Measurements from ENCODE around the gene TRIM44.
"Not testable (repeated sequence)": the region's sequence is repeated elsewhere in the genome, so short reads cannot be mapped to it uniquely, and the experiment has no call there.

TRIM44 gene

GRCh38 chr11:35750315-35750714, 87.7 kb downstream of the TRIM44 start:
- no peak for DNase-seq (ENCODE audit: low spot score)
- no peak for FAIRE-seq

- FAIRE-seq (no peak), DNase-seq (ENCODE audit: low spot score) (no peak)
These were observed 88.5 kb downstream of the TRIM44 start for GRCh38 chr11:35750981-35751663.

DNA sequence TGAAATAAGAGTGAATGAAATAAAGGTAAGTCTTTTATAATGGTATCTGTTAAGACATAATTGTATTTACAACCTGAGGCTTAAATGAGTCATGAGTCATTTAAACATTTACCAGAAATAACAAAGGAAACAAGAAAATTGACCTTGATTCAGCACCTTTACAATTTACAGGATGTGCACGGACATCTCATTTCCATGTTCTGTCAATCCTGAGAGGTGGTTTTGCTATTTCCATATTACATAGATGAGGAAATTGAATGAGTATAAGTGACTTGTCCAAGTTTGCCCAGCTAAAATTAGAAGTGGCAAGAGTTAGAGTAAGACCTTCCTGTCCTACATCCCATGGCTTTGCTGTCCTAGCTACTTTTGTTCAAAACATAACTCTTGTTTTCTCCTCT, 89.1 kb downstream of the TRIM44 start:
- FAIRE-seq (no peak), DNase-seq (ENCODE audit: low spot score) (no peak)

- FAIRE-seq: no peak
- DNase-seq (ENCODE audit: low spot score): no peak
These were observed 89.5 kb downstream of the TRIM44 start for GRCh38 chr11:35752115-35752514.

DNA sequence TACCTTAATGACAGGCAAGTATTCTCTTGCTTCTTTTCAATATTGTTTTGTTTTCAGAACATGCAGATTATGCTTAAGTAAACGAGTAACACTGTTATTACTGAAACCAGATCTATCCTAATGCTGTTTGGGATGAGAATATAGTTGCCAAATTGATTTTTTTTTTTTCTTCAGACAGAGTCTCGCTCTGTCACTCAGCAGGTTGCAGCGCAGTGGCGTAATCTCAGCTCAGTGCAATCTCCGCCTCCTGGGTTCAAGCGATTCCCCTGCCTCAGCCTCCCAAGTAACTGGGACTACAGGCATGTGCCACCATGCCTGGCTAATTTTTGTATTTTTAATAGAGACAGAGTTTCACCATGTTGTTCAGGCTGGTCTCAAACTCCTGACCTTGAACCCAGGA, 91.0 kb downstream of the TRIM44 start:
- not testable (repeated sequence) for DNase-seq (ENCODE audit: low spot score); FAIRE-seq

GRCh38 chr11:35759951-35760350, 97.4 kb downstream of the TRIM44 start:
- not testable (repeated sequence) for FAIRE-seq; DNase-seq (ENCODE audit: low spot score)

DNA sequence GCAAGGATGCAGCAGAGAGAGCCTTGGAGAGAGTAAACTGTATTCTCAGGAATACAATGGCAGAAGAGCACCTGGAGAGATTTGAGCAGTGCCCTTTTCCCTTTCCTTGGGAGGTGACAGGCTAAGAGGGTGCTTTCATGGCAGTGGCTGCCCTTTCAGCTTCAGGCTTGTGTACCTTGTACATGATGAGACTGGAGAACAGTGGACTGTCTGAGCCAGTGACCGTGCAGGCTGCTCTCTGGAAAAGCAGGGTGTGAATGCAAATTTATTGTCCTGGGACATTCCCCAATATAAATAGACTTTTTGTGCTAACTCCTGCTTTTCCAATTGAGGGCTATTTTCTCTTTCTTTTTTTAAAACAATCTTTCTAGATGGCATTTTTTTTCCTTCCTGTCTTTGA, 99.3 kb downstream of the TRIM44 start:
- no peak for DNase-seq (ENCODE audit: low spot score)
- FAIRE-seq: no peak

- FAIRE-seq: no peak
These were observed 100.7 kb downstream of the TRIM44 start for GRCh38 chr11:35763301-35763700.

GRCh38 chr11:35763765-35764164, 101.2 kb downstream of the TRIM44 start:
- DNase-seq (ENCODE audit: low spot score) (no peak), FAIRE-seq (no peak)

More at GRCh38 chr11:35763301-35763700, 100.7 kb downstream of the TRIM44 start:
- DNase-seq (ENCODE audit: low spot score): no peak

GRCh38 chr11:35764417-35764816, 101.8 kb downstream of the TRIM44 start:
- DNase-seq (ENCODE audit: low spot score): no peak
- no peak for FAIRE-seq

DNA sequence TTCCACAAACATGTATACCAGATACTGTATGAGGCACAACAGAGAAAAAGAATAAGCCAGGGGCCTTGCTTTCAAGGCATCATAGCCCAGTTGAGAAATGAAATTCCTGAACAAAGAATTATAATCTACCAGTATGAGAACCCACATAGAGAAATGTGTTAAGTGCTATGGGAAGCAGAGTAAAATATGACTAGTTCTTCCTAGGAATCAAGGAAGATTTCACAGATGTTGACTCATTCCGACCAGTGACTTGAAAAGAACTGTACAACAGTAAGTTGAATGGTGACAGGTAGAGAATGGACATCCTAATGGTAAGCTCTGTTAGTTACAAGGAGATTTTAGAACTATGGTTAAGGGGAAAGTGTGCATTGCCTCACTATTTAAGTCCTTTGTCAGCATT, 102.6 kb downstream of the TRIM44 start:
- FAIRE-seq: no peak
- DNase-seq (ENCODE audit: low spot score): no peak

DNA sequence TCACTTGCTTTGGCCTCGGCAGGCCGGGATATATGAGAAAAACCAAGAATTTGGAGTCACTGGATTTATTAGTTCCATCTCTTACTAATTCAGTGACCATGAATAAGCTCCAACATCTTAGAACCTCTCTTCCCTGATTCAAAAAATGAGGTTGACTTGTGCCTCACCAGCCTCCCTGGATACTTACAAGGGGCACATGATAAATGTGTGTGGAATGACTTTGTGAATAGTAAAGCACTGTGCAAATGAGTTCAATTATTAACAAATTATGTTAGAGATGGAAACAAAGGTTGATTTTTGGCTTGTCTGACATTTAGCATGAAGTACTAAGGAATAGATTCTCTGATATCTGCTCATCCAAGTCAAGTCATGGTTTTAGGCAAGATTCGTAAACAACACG, 104.1 kb downstream of the TRIM44 start:
- FAIRE-seq: no peak

DNA sequence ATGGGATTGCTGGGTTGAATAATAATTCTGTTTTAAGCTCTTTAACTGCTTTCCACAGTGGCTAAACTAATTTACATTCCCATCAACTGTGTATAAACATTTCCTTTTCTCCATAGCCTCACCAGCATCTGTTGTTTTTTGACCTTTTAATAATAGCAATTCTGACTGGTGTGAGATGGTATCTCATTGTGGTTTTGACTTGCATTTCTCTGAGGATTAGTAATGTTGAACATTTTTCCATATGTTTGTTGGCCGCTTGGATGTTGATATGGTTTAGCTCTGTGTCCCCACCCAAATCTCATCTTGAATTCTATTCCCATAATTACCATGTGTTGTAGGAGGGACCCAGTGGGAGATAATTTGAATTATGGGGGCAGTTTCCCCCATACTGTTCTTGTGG, 107.8 kb downstream of the TRIM44 start:
- not testable (repeated sequence) for FAIRE-seq; DNase-seq (ENCODE audit: low spot score)

More for the DNA sequence above, 104.1 kb downstream of the TRIM44 start:
- DNase-seq (ENCODE audit: low spot score): no peak

DNA sequence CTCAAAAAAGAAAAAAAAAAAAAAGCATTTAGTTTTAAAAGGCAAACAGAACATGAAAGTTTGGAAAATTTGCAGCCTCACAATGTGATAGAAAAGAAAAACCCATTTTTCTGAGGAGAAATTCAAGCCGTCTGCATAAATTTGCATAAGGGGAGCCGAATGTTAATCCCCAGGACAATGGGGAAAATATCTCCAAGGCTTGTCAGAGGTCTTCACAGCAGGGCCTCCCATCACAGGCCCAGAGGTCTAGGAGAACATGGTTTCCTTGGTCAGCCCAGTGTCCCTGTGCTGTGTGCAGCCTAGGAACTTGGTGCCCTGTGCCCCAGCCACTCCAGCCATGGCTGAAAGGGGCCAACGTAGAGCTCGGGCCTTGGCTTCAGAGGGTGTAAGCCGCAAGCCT, 109.1 kb downstream of the TRIM44 start:
- no peak for DNase-seq (ENCODE audit: low spot score)
- no peak for FAIRE-seq

DNA sequence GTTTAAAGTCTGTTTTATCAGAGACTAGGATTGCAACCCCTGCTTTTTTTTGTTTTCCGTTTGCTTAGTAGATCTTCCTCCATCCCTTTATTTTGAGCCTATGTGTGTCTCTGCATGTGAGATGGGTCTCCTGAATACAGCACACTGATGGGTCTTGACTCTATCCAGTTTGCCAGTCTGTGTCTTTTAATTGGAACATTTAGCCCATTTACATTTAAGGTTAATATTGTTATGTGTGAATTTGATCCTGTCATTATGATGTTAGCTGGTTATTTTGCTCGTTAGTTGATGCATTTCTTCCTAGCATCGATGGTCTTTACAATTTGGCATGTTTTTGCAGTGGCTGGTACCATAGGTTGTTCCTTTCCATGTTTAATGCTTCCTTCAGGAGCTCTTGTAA, 114.7 kb downstream of the TRIM44 start:
- DNase-seq (ENCODE audit: low spot score); FAIRE-seq: not testable (repeated sequence)

- DNase-seq (ENCODE audit: low spot score): not testable (repeated sequence)
These were observed 116.4 kb downstream of the TRIM44 start for GRCh38 chr11:35778943-35779342.

GRCh38 chr11:35779409-35779808, 116.8 kb downstream of the TRIM44 start:
- FAIRE-seq (no peak), DNase-seq (ENCODE audit: low spot score) (no peak)

More at GRCh38 chr11:35778943-35779342, 116.4 kb downstream of the TRIM44 start:
- not testable (repeated sequence) for FAIRE-seq

DNA sequence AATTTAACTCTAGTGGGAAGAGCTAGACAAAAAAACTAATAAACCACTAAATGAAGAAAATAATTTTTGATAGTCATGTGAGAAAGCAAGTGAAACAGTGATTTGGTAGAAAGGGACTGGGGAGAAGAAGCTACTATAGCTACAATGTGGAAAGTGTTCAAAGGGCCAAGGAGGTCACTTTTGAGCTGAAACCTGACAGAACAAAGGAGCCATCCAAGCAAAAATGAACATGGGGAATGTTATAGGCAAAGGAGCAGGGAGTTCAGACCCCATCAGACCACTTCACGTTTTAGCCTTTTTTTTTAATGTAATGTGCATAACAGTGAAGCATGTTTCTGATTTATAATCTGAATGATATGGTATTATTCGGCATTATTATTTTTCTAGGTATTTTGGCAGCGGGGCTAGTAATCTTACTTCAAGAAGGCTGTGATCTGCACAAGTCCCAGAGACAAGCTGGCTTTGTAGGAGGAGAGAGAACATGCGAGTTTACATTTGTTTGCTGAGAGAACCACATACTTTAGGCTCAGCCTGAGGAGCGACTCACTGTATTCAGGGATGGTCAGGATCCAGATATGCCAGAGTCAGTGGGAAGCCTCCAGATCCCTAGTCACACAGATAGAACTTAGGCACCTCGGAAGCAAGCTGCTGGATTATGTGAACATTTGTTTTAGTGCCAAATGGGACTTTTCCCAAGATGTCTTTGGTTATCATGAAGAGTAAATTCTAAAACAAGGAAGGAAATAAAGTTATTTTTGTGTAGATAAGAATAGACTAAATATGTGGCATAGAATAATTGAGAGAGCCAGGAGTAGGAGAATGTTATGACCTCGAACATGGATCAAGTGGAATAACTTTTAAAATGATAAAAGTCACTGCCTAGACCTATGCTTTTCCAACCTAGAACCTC, 118.6 kb downstream of the TRIM44 start:
- FAIRE-seq: no peak
- DNase-seq (ENCODE audit: low spot score): no peak

DNA sequence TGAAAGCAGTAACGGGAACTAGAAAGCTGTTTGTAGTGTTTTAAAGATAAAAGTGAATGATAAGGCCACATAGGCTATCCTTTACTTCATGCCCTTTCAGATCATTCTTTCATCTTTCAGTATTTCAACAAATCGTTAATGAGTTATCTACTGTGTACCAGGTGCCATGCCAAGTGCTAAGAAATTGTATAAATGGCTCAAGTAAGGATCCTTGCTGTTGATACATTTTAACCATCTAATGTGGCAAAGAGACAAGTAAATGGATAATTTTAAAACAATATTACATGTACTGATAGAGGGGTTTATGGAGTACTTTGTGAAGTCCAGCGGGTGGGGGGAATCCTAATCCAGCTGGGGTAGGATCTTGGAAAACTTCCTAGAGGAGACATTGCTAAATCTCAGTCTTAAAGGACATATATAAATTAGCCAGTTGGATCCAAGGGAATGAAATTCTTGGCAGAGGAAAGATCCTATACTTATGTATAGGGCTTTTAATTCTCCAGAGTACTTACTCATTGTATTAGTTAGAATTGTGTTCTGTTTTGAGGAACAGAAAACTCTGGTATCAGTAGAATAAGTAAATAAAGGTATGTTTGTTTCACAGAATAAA, 119.4 kb downstream of the TRIM44 start:
- DNase-seq (ENCODE audit: low spot score) (no peak), FAIRE-seq (no peak)

GRCh38 chr11:35783809-35784208, 121.2 kb downstream of the TRIM44 start:
- FAIRE-seq (no peak), DNase-seq (ENCODE audit: low spot score) (no peak)

GRCh38 chr11:35784699-35785098, 122.1 kb downstream of the TRIM44 start:
- no peak for FAIRE-seq

More at GRCh38 chr11:35784699-35785098, 122.1 kb downstream of the TRIM44 start:
- no peak for DNase-seq (ENCODE audit: low spot score)
